GM21825 (cell line): ENCODE measurements around the gene SUCLG1.
"Not testable (repeated sequence)": the region's sequence is repeated elsewhere in the genome, so short reads cannot be mapped to it uniquely, and the experiment has no call there.

ENCODE experiments used
- ATAC-seq: cut with Tn5 transposase; IDR thresholded peaks from one replicate; pipeline ENCODE4 v1.9.1; 2021; ENCODE audit warnings: mild to moderate bottlenecking, moderate library complexity; ENCODE audit not compliant: unreplicated experiment

SUCLG1 gene

DNA sequence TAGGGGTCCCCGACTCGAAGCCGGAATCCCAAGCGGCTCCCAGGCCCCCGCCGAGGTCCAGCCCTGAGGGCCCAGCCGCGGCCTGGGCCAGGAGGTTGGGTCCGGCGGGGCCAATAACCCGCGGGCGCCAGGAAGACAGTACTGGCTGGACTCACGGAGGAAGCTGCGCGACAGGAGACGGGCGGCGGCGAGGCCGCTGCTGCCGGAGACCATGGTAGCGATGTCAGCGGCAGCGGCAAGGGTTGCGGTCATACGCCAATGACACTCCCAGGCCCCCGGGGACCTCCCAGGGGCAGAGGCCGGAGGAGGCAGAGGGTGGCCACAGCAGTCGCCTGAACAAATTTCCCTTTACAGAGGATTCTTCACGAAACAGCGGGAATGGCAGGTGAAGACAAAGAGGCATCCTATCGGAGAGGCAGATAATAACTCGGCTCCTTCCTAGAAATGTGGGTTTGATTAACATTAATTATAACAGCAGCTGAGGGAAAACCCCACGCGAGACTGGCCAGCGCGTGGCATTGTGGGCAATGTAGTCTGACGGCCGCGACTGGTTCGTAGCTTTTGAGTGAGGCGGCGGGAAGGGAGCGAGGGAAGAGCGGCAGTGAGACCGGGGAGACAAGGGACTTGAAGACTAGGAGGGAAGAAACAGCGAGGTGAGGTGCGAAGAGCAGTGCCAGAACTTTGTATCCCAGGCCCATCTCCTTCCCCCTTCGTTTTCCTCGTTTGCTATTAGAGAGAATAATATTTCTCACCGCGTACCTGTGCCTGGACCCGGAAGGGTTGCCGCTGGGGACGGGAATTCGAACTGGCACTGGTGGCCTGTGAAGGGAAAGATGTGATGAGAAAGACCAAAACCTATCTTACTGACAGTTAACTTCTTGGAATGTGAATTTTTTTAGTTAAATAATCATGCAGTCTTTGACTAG, at the start of gene SUCLG1:
Gene SUCLG1 (minus strand): TSS at position 263 of the 926 bp plus-strand sequence. CDS start 11 bp downstream, at position 252.
- peak; percentile 95 for ATAC-seq

DNA sequence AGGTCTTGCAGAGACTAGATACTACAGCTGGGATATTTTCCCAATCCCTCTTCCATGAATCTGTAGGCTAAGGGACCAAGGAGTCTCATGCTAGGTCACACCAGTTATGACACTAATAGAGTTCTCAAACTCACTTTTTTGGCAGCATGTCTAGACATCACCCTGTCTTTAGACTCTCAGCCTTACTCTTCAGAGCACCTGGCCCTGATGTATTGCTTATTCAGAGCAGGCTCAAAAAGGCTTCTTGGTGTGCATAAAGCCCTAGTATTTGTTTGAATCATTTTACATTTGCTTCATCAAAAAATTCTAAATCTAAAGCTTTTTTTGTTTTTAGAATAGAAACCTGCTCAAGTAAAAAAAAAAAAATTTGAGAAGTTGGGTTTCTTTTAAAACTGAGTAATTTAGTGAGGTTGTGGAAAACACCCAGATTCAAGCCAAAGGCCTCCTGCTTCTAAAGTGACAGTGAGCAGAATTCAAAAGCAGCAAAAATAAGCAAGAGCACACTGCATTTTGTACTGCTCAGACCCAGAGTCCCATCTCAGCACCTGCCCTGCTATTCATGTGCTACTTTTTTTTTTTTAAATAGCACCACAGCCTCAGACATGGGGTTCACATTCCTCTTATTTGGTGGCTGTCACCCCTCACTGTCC, 39.2 kb upstream of the SUCLG1 start:
- no peak for ATAC-seq

DNA sequence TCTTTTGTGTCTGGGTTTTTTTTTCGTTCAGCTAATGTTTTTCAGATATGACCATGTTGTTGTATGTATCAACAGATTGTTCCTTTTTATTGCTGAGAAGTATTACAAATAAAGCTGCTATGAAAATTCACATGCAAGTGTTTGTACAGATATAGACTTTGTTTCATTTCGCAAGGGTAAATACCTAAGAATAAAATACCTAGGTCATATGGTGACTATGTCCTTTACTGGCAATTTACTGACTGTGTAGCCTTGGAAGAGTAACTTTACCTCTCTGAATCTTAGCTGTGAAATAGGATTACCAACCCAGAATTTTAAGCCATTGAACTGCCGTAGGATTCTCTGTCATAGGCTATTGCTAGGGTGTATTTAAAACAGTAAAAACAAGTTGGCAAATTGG, 38.2 kb upstream of the SUCLG1 start:
- no peak for ATAC-seq

DNA sequence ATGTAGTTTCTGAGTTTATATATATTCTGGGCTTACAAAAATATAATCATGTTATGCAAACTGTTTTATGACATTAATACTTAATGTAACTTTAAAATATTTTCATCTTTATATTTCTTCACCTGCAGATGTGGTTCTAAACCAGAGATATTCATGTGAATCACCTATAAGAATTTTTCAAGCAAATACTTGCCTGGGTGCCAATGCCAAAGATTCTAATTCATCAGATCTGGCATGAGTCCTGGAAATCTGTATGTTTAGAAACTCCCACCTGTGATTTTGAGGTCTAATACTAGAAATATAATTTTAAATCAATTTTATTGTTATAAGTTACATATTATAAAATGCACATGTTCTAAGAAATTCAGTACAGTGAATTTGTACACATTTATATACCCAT, 37.3 kb upstream of the SUCLG1 start:
- no peak for ATAC-seq

DNA sequence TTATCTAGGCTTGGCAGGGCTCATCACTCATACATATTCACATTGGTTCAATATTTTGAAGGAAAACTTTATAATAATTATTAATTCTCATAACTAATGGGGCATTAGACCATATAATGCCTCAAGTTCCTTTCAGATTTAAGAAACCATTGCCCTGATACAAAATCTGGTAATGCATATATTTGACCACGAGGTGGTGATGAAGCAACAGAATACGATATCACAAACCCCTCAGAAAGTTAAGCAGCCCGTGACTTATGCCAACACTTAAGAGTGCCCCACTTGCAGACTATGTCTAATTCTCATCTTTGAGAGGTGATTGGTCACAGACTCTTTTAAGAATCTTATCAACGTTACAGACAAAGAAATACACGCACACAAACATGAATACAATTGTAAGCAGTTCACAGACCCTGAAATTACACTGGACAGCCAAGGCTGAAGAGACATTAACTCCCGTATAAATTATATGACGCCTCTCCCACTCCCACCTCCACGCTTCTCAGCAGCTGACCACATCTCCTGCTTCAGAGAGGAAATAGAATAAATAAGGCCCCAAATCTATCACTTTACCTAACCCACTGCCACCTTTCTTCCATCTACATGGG, 36.6 kb upstream of the SUCLG1 start:
- ATAC-seq = peak; percentile 73

DNA sequence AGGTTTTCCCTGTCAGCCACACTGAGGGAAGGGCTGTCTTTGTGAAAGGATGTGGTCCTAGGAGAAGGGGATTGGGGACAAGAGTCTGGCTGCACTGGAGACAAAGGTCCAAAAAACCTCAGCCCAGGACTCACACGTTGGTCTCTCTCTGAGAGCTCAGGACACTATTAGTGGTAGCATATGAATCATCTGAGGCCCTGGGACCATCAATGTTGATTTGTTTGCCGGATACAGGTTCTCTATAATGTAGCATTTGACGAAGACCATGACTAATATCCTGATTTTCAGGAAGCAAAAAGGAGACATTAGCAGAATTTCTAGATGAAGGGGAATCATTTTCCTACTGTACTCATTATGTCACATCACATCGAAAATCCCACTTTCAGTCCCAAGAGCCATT, 35.0 kb upstream of the SUCLG1 start:
- ATAC-seq = no peak

DNA sequence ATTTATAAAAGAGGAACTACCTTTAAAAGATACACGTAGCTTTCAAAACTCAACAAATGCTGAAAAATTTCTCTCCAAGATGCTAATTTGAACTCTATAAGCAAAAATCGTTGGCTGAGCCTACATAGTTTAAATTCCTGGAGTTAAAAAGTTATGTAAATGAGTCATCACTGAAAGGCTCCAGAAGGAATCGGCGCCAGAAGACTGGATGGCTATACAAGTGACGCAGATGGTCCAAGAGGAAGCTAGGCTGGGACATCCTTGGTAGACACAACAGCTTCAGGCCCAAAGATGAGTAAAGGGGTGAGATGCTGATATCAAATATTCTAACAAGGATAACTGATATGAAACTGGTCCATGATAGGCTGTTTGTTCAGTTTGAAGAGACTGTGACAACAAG, 34.4 kb upstream of the SUCLG1 start:
- ATAC-seq = no peak

DNA sequence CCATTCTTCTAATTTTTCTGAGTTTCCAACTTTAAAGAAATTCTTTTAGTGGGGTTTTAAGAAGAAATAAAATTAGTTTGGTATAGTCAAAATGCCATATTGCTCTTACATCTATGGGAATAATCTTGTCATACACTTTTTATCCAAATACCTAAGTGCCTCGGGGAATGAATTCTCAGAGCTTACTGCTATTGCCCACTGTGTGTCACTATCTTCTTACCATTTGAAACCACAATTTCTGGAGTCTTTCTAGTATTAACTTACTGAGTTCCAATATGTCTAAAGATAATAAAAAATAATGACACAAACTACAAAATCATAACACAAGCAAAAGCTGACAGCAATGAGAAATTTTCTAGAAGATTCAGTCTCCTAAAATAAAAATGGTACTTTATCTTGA, 33.5 kb upstream of the SUCLG1 start:
- ATAC-seq = no peak

DNA sequence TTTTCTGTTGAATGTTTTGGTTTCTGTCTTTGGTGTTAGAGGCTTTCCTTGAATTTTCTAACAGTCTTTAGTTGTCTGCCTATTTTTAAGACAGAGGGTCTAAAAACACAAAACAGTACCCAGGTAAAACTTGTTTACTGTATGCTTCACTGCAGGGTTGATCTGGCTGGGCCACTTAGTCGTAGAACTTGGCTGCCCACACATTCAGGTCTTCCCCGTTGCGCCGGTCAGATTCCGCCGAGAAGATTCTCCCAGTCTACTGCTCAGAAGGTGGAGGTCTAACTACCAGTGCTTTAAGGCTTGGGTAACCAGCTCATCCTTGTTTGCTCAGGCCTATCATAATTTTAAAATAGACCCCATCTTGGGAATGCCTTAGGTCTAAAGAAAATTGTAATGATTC, 32.7 kb upstream of the SUCLG1 start:
- ATAC-seq = no peak

DNA sequence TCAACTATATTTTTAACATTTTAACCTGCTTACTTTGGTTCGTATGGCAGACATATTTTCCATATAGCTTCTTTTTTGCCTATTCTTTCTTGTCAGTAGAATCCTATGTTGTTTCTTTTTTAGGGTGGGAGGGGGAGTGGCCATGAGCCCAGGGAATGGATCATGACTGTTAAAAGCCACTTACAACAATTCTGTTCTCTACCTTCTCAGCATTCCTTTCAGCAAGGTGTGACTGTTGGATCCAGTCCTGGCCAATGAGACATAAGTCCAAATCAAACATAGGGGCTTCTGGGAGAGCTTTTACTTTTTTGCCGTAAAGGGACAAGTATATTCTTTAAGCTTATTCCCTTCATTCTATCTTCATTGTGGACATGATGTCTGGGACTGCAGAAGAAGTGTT, 32.2 kb upstream of the SUCLG1 start:
- no peak for ATAC-seq

DNA sequence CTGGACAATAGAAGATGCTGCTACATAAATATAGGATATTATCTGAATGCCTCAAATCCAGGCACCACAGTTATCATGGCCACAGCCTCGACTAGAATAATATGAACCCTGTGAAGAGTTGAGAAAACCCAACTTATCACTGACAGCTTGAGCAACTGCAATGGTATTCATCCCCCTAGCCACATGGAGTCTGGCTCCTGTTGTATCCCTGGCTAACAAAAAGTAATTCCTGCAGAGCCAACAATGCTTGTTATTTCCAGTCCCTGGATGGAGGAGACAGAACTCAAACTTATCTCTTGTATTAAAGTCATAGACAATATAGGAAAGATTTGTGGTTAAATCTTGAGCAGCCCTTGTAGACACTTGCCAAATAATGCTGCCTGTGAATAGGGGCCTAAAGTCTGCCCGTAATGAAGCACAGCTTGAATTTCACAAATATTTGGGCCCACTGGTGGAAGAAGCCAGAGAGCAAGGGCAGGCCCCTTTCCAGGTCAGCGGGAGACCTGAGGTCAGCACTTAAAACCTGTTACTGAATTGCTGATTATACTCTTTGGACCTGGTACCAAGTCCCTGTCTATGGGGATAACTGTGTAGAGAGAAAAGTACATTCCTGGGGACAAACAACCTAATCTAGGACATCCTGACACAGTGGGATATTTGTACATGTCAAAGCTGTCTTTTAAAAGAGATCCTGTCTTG, 28.4 kb upstream of the SUCLG1 start:
- ATAC-seq = no peak

DNA sequence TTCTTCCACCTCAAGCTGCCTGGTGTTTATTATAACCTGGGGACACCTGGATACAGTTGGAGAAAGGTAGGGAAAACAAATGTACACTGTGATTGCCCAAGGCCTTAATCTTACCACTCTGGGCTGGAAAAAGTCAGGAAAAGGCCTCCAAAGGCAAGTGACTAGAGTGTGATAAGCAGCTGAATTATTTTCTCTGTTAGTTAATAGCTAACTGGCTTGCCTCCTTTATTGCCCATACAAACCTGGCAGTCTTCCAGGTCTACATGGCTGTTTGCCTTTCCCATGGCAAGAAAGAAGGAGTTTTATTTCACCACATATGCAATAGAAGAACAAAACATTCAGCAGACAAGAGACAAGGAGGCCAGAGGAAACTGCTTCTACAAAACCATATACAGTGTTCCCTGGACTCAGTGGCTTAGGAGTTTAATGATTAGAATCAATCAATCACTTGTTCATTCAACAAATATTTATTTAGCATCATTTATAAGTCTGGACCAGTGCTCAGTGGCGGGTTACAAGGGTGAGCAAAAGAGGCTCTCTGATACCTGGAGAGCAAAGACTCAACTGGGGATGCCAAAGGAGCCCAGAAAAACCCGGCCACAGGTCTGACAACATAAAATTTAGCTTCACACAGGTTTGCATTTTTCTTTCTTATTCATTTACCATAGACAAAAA, 27.5 kb upstream of the SUCLG1 start:
- no peak for ATAC-seq

DNA sequence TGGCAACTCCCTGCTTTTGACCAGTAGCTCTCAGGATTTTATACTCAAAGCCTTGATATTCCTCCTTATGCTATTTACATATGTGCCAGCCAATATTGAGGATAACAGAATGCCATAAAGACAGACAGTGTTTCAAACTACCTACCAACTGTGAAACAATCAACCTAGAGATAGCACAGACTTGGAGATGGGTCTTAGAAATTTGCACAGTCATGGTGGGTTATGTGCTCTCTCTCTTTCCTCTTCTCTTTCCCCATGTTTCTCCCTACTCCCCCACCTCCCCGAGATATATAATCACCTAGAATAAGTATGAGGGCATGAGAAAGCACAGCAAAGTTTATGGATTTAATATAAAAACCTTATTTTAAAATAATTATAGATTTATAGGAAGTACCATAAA, 24.2 kb upstream of the SUCLG1 start:
- ATAC-seq = no peak

DNA sequence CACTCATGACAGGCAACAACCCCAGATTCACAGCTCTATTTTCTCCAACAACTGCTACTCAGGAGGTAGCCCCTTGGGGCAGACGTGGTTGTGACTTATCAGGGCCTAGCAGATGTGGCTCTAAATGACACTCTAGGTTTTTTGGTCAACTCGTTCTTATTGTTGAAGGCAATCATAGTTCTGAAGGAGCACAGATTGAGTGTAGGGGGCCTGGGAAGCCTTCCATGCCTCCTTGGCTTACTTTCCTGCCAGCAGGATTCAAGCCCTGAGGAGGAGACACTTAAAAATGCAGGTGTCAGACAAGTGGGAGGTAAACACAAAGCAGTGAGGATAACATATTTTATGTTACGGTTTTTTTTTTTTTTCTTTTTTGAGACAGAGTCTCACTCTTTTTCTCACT, 23.5 kb upstream of the SUCLG1 start:
- no peak for ATAC-seq

DNA sequence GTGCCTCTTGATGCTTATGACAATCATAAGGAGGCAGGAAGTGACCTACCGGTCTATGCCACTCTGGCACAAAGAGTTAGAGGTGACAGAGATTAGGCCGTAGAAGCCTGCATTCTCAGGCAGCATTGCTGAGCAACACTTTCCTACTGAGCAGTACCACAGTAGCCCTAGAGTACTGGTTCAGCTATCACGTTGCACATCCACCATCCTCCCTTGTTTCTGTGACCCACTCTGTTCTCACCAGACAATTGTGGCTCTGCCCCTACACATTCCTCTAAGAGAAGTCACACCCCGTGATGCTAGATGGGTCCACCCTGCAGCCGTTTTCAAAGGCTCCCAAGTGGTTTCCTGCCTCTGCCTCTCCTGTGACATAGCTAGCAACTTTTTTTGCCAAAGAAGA, 22.6 kb upstream of the SUCLG1 start:
- ATAC-seq = no peak

DNA sequence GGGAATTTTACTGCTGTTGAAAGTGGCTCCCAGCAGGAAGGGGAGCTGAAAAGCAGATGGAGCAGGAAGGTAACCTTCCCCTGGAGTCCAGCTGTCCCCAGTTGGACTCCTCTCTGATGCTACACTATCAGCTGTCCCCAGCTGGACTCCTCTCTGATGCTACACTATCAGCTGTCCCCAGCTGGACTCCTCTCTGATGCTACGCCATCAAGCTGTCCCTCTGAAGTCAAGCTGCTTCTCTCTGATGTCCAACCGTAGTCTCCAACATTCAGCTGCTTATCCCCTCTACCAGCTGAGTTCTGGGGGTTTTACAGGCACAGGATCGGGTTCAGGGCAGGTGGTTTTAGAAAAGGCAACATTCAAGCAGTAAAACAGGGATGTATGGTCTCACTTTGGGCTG, 19.8 kb upstream of the SUCLG1 start:
- no peak for ATAC-seq

DNA sequence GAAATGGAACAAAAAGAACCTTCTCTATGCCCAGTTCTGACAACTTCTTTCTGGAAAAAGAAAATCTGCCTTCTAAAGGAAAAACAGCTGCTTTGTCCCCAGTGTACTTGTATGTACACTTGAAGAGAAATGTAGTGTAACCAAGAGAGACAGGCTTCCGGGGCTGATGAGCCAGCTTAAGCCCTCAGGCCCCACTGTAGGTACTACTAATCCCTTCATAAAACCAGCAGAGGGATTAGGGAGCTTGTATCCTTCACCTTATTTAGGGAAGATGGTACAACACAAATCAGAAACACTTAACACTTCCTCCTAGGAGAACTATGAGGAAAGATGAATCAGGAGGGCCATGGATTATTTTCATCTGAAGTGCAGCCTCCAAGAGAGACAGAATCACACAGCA, 18.8 kb upstream of the SUCLG1 start:
- no peak for ATAC-seq

DNA sequence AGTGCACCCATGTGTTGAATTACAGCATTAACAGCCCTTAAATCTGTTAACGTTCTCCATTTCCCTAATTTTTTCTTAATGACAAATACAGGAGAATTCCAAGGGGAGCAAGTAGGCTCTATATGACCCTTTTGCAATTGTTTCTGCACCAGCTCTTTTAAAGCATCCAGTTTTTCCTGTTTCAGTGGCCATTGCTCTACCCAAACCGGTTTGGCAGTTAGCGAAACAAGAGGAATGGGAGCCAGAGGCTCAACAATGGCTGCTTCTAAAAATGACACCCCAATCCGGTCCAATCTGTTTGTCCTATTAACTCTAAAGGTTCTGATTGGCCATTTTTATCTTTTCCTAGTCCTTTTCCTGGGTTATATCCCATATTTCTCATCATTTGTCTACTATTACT, 15.1 kb upstream of the SUCLG1 start:
- ATAC-seq = no peak

DNA sequence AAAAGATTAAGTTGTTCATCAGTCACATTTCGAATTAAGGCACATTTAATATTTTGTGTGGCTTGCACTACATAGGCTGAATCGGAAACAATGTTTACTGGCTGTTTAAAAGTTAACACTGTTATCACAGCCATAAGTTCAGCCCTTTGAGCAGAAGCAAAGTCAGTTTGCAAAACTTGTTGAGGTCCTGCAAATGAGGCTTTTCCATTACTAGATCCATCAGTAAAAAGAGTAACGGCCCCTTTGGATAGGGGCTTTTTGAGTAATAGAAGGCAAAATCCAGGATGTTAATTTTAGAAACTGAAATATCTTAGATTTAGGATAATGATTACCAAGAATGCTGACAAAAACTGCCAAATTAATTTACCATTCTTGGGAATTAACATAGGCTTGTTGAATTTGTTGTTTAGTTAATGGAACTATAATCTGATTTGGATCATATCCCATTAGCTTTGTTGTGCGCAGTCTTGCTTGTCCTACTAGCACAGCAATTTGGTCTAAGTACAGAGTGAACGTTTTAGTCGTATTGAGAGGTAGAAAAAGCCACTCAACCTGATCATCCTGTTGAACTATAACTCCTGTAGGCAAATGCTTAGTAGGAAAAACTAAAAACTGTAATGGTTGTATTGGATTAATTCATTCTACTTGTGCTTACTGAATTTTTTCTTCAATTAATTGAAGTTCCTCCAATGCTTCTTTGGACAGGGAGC, 13.9 kb upstream of the SUCLG1 start:
- no peak for ATAC-seq

DNA sequence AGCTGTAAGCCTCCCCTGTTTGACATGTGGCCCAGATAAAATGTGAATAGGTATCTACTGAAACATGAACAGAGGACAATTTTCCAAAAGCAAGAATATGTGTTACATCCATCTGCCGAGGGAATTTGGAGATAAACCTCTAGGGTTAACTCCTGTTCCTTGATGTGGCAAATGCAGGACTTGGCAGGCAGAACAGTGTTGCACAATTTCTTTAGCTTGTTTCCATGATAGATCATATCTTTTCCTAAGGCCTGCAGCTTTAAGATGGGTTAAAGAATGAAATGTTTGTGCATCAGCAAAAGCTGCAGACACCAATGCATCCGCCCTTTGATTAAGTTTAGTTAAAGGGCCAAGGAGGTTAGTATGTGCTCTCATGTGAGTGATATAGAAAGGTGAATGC, 13.3 kb upstream of the SUCLG1 start:
- ATAC-seq = not testable (repeated sequence)
